Stimulated activated naive B cell treated with anti-CD40 and anti-IgM and Interleukin-4, amounts not matched to agents 10 μg/mL and 1 μg/mL and 100 μg/mL, for 72 hours (primary cell): ENCODE data around the gene EXPH5.
A peak's percentile ranks its signal among the peaks of the same experiment; 100 is the strongest.

Source experiments
- ATAC-seq, 2 donors: fragments of 150-1000 bp; cut with Tn5 transposase; replicated peaks; 2 replicates each; pipeline ENCODE4 v1.10.0; 2021; ENCODE audit warnings: moderate library complexity in 1 of 2
- DNase-seq: peaks from one replicate; pipeline ENCODE4 v3.0.0; 2021
- H3K27ac Mint-ChIP-seq: one replicate; pipeline ENCODE4 v1.8.0; 2022; ENCODE audit warnings: mild to moderate bottlenecking, mixed read lengths
- H3K27me3 Mint-ChIP-seq, 2 donors: one replicate each; pipeline ENCODE4 v1.8.0; 2022; ENCODE audit warnings: mixed read lengths in 2 of 2
- H3K36me3 Mint-ChIP-seq, 2 donors: one replicate each; pipeline ENCODE4 v1.8.0; 2022; ENCODE audit warnings: mixed read lengths in 2 of 2, mild to moderate bottlenecking in 1 of 2
- H3K4me1 Mint-ChIP-seq, 2 donors: one replicate each; pipeline ENCODE4 v1.8.0; 2022; ENCODE audit warnings: mixed read lengths in 2 of 2, mild to moderate bottlenecking in 1 of 2
- H3K4me3 Mint-ChIP-seq, 2 donors: one replicate each; pipeline ENCODE4 v1.8.0; 2022; ENCODE audit warnings: mild to moderate bottlenecking in 2 of 2, mixed read lengths in 2 of 2, moderate library complexity in 1 of 2
- H3K9me3 Mint-ChIP-seq, 2 donors: one replicate each; pipeline ENCODE4 v1.8.0; 2022; ENCODE audit warnings: mixed read lengths in 2 of 2, mild to moderate bottlenecking in 1 of 2

EXPH5 gene

DNA sequence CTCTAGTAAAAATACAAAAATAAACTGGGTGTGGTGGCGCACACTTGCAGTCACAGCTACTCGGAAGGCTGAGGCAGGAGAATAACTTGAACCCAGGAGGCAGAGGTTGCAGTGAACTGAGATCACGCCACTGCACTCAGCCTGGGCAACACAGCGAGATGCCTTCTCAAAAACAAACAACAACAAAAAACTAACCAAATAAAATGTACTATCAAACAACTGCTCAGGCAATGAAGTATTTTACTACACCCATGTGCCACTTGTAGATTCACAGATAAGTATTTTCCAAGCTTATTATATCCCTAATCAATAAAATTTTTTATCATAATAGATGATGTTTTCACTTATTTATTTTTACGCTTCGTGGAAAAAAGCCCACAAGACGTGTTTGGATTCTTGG lies 127.2 kb downstream of the EXPH5 start:
- ATAC-seq = no peak
- Mint-ChIP-seq H3K4me3 (peak overlapping the region; percentile 96 to 99), H3K27me3 (no peaks in the 10 kb centered on the region), H3K9me3 (no peaks in the 10 kb centered on the region), H3K27ac (peak overlapping the region; percentile 99), H3K36me3 (peaks cover 4 to 5% of the 10 kb centered on the region in 2 donors), H3K4me1 (peaks cover 4 to 19% of the 10 kb centered on the region in 2 donors)
- no peak for DNase-seq
